A549 (cell line): Measurements from ENCODE around the gene PHLDA1. TPM values are rescaled to one million over a fixed set of nuclear protein-coding genes. Genes with fewer than 3 reads are reported as not detected.

ENCODE experiments used
- CEBPB ChIP-seq, 2 experiments: fragments of >200 bp in 1 of 2; sonication (Bioruptor Twin) in 1 of 2; formaldehyde crosslinking in 1 of 2; IDR thresholded peaks; 2 replicates each; pipeline ENCODE4 v1.6.1; 2012 to 2016
- CHD4 ChIP-seq: fragments of 200-600 bp; sonication (generic); IDR thresholded peaks from 2 replicates; pipeline ENCODE4 v1.6.1; 2016; ENCODE audit warnings: antibody characterized with exemption, mild to moderate bottlenecking, borderline replicate concordance
- EHMT2 ChIP-seq: fragments of 200-600 bp; sonication (generic); IDR thresholded peaks from 2 replicates; pipeline ENCODE4 v1.6.1; 2016; ENCODE audit warnings: antibody characterized with exemption, low read depth, mild to moderate bottlenecking, moderate library complexity
- ESRRA ChIP-seq: fragments of 150-350 bp; IDR thresholded peaks from 2 replicates; pipeline ENCODE4 v1.6.1; 2014; ENCODE audit warnings: mild to moderate bottlenecking, low read length, borderline replicate concordance
- FOSB ChIP-seq: fragments of 250-450 bp; sonication (Bioruptor Pico); IDR thresholded peaks from 2 replicates; pipeline ENCODE4 v1.5.0; 2020; ENCODE audit warnings: mild to moderate bottlenecking, moderate library complexity
- FOXS1 ChIP-seq: fragments of 250-450 bp; sonication (Bioruptor Pico); IDR thresholded peaks from 2 replicates; pipeline ENCODE4 v1.5.0; 2020; ENCODE audit warnings: mild to moderate bottlenecking, moderate library complexity
- HDAC2 ChIP-seq: fragments of 200-600 bp; sonication (generic); IDR thresholded peaks from 2 replicates; pipeline ENCODE4 v1.6.1; 2016
- HEYL ChIP-seq: fragments of 250-450 bp; sonication (Bioruptor Pico); IDR thresholded peaks from 2 replicates; pipeline ENCODE4 v1.8.0; 2021; ENCODE audit warnings: mild to moderate bottlenecking, moderate library complexity
- HOXB13 ChIP-seq: fragments of 250-450 bp; sonication (Bioruptor Pico); IDR thresholded peaks from 2 replicates; pipeline ENCODE4 v1.5.0; 2020; ENCODE audit warnings: low read depth, mild to moderate bottlenecking, moderate library complexity
- JUN ChIP-seq, 2 experiments: fragments of >200 bp; sonication (Bioruptor Twin); formaldehyde crosslinking; IDR thresholded peaks; 2 replicates in 1 of 2; 3 replicates in 1 of 2; pipeline ENCODE4 v1.6.1; 2016 to 2017
- KDM1A ChIP-seq: fragments of 200-600 bp; sonication (generic); IDR thresholded peaks from 2 replicates; pipeline ENCODE4 v1.6.1; 2016; ENCODE audit warnings: low read depth, mild to moderate bottlenecking
- KDM5A ChIP-seq: fragments of 200-600 bp; sonication (generic); IDR thresholded peaks from 2 replicates; pipeline ENCODE4 v1.6.1; 2016; ENCODE audit warnings: antibody characterized with exemption, mild to moderate bottlenecking
- MAFK ChIP-seq: fragments of 450-650 bp; IDR thresholded peaks from 2 replicates; pipeline ENCODE4 v1.6.1; 2014; ENCODE audit not compliant: partially characterized antibody
- MYC ChIP-seq: IDR thresholded peaks from 2 replicates; pipeline ENCODE4 v1.6.1; 2012; ENCODE audit warnings: mild to moderate bottlenecking, inconsistent platforms, low read length, improper control_type of control experiment, borderline replicate concordance
- NFE2L2 ChIP-seq: fragments of 150-350 bp; conservative IDR thresholded peaks from 2 replicates; pipeline ENCODE4 v1.6.1; 2014; ENCODE audit warnings: low read length
- NPAS2 ChIP-seq: fragments of 250-450 bp; sonication (Bioruptor Pico); IDR thresholded peaks from 2 replicates; pipeline ENCODE4 v1.8.0; 2022; ENCODE audit warnings: mild to moderate bottlenecking, moderate library complexity, borderline replicate concordance
- PHF8 ChIP-seq: fragments of 200-600 bp; sonication (generic); IDR thresholded peaks from 2 replicates; pipeline ENCODE4 v1.6.1; 2016; ENCODE audit warnings: low read depth, mild to moderate bottlenecking, antibody characterized with exemption, moderate library complexity, borderline replicate concordance
- POLR2A ChIP-seq: IDR thresholded peaks from 2 replicates; pipeline ENCODE4 v1.6.1; 2012; ENCODE audit warnings: mild to moderate bottlenecking, low read length
- RAD21 ChIP-seq, 2 experiments: fragments of >200 bp in 1 of 2; sonication (Bioruptor Twin) in 1 of 2; formaldehyde crosslinking in 1 of 2; IDR thresholded peaks in 1 of 2; conservative IDR thresholded peaks in 1 of 2; 2 replicates in 1 of 2; 3 replicates in 1 of 2; pipeline ENCODE4 v1.6.1; 2012 to 2018; ENCODE audit warnings: inconsistent platforms in 1 of 2
- RARB ChIP-seq: fragments of 250-450 bp; sonication (Bioruptor Pico); IDR thresholded peaks from 2 replicates; pipeline ENCODE4 v1.8.0; 2021; ENCODE audit warnings: mild to moderate bottlenecking, moderate library complexity
- SMC3 ChIP-seq: fragments of >200 bp; sonication (Bioruptor Twin); formaldehyde crosslinking; IDR thresholded peaks from 3 replicates; pipeline ENCODE4 v1.6.1; 2018; ENCODE audit warnings: inconsistent platforms
- SREBF2 ChIP-seq: fragments of 450-650 bp; IDR thresholded peaks from 2 replicates; pipeline ENCODE4 v1.6.1; 2014; ENCODE audit warnings: mild to moderate bottlenecking, moderate library complexity
- TFCP2L1 ChIP-seq: fragments of 250-450 bp; sonication (Bioruptor Pico); IDR thresholded peaks from 2 replicates; pipeline ENCODE4 v1.5.0; 2021; ENCODE audit warnings: mild to moderate bottlenecking
- TP53 ChIP-seq: fragments of 250-450 bp; sonication (Bioruptor Pico); IDR thresholded peaks from 2 replicates; pipeline ENCODE4 v1.5.0; 2021; ENCODE audit warnings: mild to moderate bottlenecking, moderate library complexity
- ZC3H11A ChIP-seq: fragments of 450-650 bp; IDR thresholded peaks from 2 replicates; pipeline ENCODE4 v1.6.1; 2014; ENCODE audit warnings: antibody characterized with exemption, mild to moderate bottlenecking
- ZFP36 ChIP-seq: fragments of 450-650 bp; IDR thresholded peaks from 2 replicates; pipeline ENCODE4 v1.6.1; 2014; ENCODE audit warnings: borderline replicate concordance; ENCODE audit not compliant: partially characterized antibody
- ZNF302 ChIP-seq: fragments of 250-450 bp; sonication (Bioruptor Pico); IDR thresholded peaks from 2 replicates; pipeline ENCODE4 v1.9.0; 2021; ENCODE audit warnings: inconsistent platforms, mild to moderate bottlenecking, moderate library complexity
- ZSCAN20 ChIP-seq: fragments of 250-450 bp; sonication (Bioruptor Pico); IDR thresholded peaks from 2 replicates; pipeline ENCODE4 v1.8.0; 2022; ENCODE audit warnings: mild to moderate bottlenecking, moderate library complexity
- polyA plus RNA-seq, 4 experiments: library from polyadenylated mRNA; depleted of rRNA in 3 of 4; stranded (reverse); fragments of >200 nt; fragmentation: RNase III in 1 of 4; extraction: RNeasy Plus Mini Kit Qiagen cat#74134 plus additional on column Dnase treatment in 1 of 4; gene quantifications; 2 replicates in 3 of 4; 3 replicates in 1 of 4; pipeline ENCODE4 v1.2.3, GENCODE V29; 2011 to 2017
- TF ChIP-seq, protein P1 (sequence below): IDR thresholded peaks from 2 replicates; pipeline ENCODE4 v1.6.1; 2012
- TF ChIP-seq, protein P2 (sequence below): fragments of >200 bp; sonication (Bioruptor Twin); formaldehyde crosslinking; IDR thresholded peaks from 2 replicates; pipeline ENCODE4 v1.6.1; 2016
- TF ChIP-seq, protein P3 (sequence below): fragments of 450-650 bp; IDR thresholded peaks from 2 replicates; pipeline ENCODE4 v1.6.1; 2014; ENCODE audit warnings: antibody characterized with exemption
- TF ChIP-seq, protein P4 (sequence below): IDR thresholded peaks from 2 replicates; pipeline ENCODE4 v1.6.1; 2012; ENCODE audit warnings: low read depth, borderline replicate concordance
- TF ChIP-seq, protein P5 (sequence below): fragments of 250-450 bp; sonication (Bioruptor Pico); IDR thresholded peaks from 2 replicates; pipeline ENCODE4 v1.5.0; 2020; ENCODE audit warnings: low read depth, mild to moderate bottlenecking, moderate library complexity

The PHLDA1 gene
- polyA plus RNA-seq, 2 of the 4 experiments (the other 2 are of a cell fraction) = 43.1 to 71.6 TPM

DNA sequence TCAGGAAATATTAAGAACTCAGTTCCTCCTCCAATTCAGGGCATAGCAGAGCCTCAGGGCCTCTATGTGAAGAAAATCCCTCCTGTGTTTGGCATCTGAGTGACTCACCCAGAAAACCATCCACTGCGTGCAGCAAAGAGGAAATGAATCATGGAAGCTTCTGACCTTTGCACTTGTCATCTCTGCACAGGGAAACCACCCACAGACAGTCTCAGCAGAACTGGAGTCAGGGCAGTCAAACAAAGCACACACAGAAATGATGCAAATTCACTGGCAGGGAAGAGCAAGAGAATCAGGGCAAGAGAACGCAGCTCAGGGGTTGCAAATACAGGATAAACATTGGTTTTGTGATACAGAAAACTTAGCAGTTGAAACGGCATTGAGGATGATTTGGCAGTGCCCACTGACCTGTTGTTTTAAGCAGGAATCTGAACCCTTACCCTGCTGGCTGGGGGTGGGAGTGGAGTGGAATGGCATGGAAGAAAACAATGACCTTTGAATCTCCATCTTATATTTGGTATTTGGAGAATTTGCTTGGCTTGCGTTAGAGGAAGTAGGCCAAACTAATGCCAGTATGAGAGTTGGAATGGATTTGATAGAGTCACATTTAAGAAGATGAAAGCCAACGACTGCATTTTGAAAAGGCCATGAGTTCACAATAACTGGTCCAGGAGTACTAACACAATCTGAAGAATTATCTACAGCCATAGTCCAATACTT, 53.5 kb downstream of the PHLDA1 start (continued):
- peak; percentile 13; the same call in 1 of the 2 replicates for TF ChIP-seq ZSCAN20 (CRISPR knock-in tag)
- TF ChIP-seq RARB (CRISPR knock-in tag) = peak; percentile 98
- peak; percentile 57 to 91; a peak in 3 of 4 replicates for TF ChIP-seq CEBPB (IDR thresholded peaks at IDR 0.05)
- TF ChIP-seq, protein P1, sequence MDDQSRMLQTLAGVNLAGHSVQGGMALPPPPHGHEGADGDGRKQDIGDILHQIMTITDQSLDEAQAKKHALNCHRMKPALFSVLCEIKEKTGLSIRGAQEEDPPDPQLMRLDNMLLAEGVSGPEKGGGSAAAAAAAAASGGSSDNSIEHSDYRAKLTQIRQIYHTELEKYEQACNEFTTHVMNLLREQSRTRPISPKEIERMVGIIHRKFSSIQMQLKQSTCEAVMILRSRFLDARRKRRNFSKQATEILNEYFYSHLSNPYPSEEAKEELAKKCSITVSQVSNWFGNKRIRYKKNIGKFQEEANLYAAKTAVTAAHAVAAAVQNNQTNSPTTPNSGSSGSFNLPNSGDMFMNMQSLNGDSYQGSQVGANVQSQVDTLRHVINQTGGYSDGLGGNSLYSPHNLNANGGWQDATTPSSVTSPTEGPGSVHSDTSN = peak; percentile 93
- TF ChIP-seq ESRRA = peak; percentile 51; the same call in 1 of the 2 replicates
- no peak for TF ChIP-seq CHD4
- peak; percentile 100 for TF ChIP-seq JUN (IDR thresholded peaks at IDR 0.05)
- TF ChIP-seq FOSB (CRISPR knock-in tag) = peak; percentile 91
- TF ChIP-seq KDM1A = no peak
- no peak for TF ChIP-seq POLR2A
- no peak; the same call in 1 of the 2 replicates for TF ChIP-seq HEYL (CRISPR knock-in tag)
- no peak for TF ChIP-seq NPAS2 (CRISPR knock-in tag)
- no peak for TF ChIP-seq TFCP2L1 (CRISPR knock-in tag)
- TF ChIP-seq SREBF2 = no peak
- TF ChIP-seq ZC3H11A = no peak
- TF ChIP-seq, protein P2, sequence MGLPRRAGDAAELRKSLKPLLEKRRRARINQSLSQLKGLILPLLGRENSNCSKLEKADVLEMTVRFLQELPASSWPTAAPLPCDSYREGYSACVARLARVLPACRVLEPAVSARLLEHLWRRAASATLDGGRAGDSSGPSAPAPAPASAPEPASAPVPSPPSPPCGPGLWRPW = peak; percentile 83; the same call in 1 of the 2 replicates
- TF ChIP-seq ZFP36 = no peak
- TF ChIP-seq TP53 (CRISPR knock-in tag) = peak; percentile 48; the same call in 1 of the 2 replicates
- peak; percentile 56 to 86 for TF ChIP-seq RAD21 (conservative IDR thresholded peaks at IDR 0.05 in 1 of 2, IDR thresholded peaks at IDR 0.05 in 1 of 2)
- peak; percentile 84 for TF ChIP-seq SMC3
- no peak for TF ChIP-seq KDM5A
- TF ChIP-seq NFE2L2 = peak; percentile 35; the same call in 1 of the 2 replicates
- TF ChIP-seq MYC = no peak
- TF ChIP-seq ZNF302 (CRISPR knock-in tag) = peak; percentile 90
- TF ChIP-seq, protein P3, sequence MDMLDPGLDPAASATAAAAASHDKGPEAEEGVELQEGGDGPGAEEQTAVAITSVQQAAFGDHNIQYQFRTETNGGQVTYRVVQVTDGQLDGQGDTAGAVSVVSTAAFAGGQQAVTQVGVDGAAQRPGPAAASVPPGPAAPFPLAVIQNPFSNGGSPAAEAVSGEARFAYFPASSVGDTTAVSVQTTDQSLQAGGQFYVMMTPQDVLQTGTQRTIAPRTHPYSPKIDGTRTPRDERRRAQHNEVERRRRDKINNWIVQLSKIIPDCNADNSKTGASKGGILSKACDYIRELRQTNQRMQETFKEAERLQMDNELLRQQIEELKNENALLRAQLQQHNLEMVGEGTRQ = no peak
- TF ChIP-seq, protein P4, sequence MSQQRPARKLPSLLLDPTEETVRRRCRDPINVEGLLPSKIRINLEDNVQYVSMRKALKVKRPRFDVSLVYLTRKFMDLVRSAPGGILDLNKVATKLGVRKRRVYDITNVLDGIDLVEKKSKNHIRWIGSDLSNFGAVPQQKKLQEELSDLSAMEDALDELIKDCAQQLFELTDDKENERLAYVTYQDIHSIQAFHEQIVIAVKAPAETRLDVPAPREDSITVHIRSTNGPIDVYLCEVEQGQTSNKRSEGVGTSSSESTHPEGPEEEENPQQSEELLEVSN = no peak
- TF ChIP-seq, protein P5, sequence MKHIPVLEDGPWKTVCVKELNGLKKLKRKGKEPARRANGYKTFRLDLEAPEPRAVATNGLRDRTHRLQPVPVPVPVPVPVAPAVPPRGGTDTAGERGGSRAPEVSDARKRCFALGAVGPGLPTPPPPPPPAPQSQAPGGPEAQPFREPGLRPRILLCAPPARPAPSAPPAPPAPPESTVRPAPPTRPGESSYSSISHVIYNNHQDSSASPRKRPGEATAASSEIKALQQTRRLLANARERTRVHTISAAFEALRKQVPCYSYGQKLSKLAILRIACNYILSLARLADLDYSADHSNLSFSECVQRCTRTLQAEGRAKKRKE (CRISPR knock-in tag) = peak; percentile 88
- TF ChIP-seq FOXS1 (CRISPR knock-in tag) = peak; percentile 77
- no peak for TF ChIP-seq HDAC2
- TF ChIP-seq PHF8 = no peak
- TF ChIP-seq HOXB13 = no peak; the same call in 1 of the 2 replicates
- TF ChIP-seq EHMT2 = no peak
- peak; percentile 87 for TF ChIP-seq MAFK
